PC-3 (cell line): ENCODE data around the gene FOXO1. TPM values are rescaled to one million over a fixed set of nuclear protein-coding genes. Genes with fewer than 3 reads are reported as not detected.

Experiments
- ATAC-seq: fragments of 200-7000 bp; cut with Tn5 transposase; 2 replicates; pipeline ENCODE4 v1.9.1; 2020; ENCODE audit warnings: mild to moderate bottlenecking, moderate library complexity
- BruUV-seq: library from RNA; stranded (reverse); fragments of 400-500 nt; replicated peaks from 2 replicates; lab custom pipeline; 2021; lab: Mats Ljungman, UMichigan
- CTCF ChIA-PET: fragments of 300-600 bp; sonication (Branson Sonifier 250); formaldehyde crosslinking; loops from one replicate; lab custom pipeline; 2022; ENCODE audit warnings: antibody characterized with exemption; lab: Charles Lee
- POLR2A ChIA-PET: fragments of 300-600 bp; sonication (Branson Sonifier 250); formaldehyde crosslinking; loops from one replicate; lab custom pipeline; 2022; ENCODE audit warnings: antibody characterized with exemption; ENCODE audit not compliant: unreplicated experiment; lab: Charles Lee
- DNase-seq: peaks from one replicate; pipeline ENCODE4 v3.0.0-alpha.2; 2015
- H2AFZ ChIP-seq: fragments of 300-600 bp; sonication (generic); 2 replicates; pipeline ENCODE4 v1.6.0; 2016; ENCODE audit warnings: antibody characterized with exemption, low read length
- H3F3A ChIP-seq: fragments of 300-600 bp; sonication (generic); one replicate; pipeline ENCODE4 v1.6.0; 2017; ENCODE audit warnings: antibody characterized with exemption, low read length, control low read depth, mild to moderate bottlenecking; ENCODE audit not compliant: unreplicated experiment
- H3K27ac ChIP-seq: fragments of 300-600 bp; sonication (generic); 2 replicates; pipeline ENCODE4 v1.5.1; 2016; ENCODE audit warnings: mild to moderate bottlenecking, low read length
- H3K27me3 ChIP-seq: fragments of 300-600 bp; sonication (generic); 2 replicates; pipeline ENCODE4 v1.6.1; 2016; ENCODE audit warnings: low read length, mixed read lengths
- H3K36me3 ChIP-seq: fragments of 300-600 bp; sonication (generic); 2 replicates; pipeline ENCODE4 v1.6.1; 2016; ENCODE audit warnings: low read depth, mixed run types, low read length, mixed read lengths
- H3K4me1 ChIP-seq: fragments of 300-600 bp; sonication (generic); 2 replicates; pipeline ENCODE4 v1.5.1; 2016; ENCODE audit warnings: low read length; ENCODE audit not compliant: insufficient read depth
- H3K4me2 ChIP-seq: fragments of 300-600 bp; sonication (generic); 2 replicates; pipeline ENCODE4 v1.6.0; 2016; ENCODE audit warnings: low read length
- H3K4me3 ChIP-seq: fragments of 300-600 bp; sonication (generic); 2 replicates; pipeline ENCODE4 v1.5.1; 2016; ENCODE audit warnings: mild to moderate bottlenecking, low read length, mixed read lengths
- H3K79me2 ChIP-seq: fragments of 300-600 bp; sonication (generic); 2 replicates; pipeline ENCODE4 v1.6.1; 2017; ENCODE audit warnings: low read length, mixed read lengths
- H3K9ac ChIP-seq: fragments of 300-600 bp; sonication (generic); 2 replicates; pipeline ENCODE4 v1.6.0; 2016; ENCODE audit warnings: mild to moderate bottlenecking, low read length
- H3K9me2 ChIP-seq: fragments of 300-600 bp; sonication (generic); replicated peaks from 2 replicates; pipeline ENCODE4 v1.6.1; 2016; ENCODE audit warnings: mixed run types, low read length, mixed read lengths
- H3K9me3 ChIP-seq: fragments of 300-600 bp; sonication (generic); 2 replicates; pipeline ENCODE4 v1.6.1; 2016; ENCODE audit warnings: low read length, mixed read lengths
- H4K20me1 ChIP-seq: fragments of 300-600 bp; sonication (generic); 2 replicates; pipeline ENCODE4 v1.6.1; 2016; ENCODE audit warnings: low read length, mixed read lengths
- CTCF ChIP-seq: fragments of 300-600 bp; sonication (generic); conservative IDR thresholded peaks from 2 replicates; pipeline ENCODE4 v1.5.1; 2017; ENCODE audit warnings: antibody characterized with exemption, low read depth, mild to moderate bottlenecking, low read length
- EZH2 ChIP-seq: fragments of 300-600 bp; sonication (generic); IDR thresholded peaks from one replicate; pipeline ENCODE4 v1.6.1; 2017; ENCODE audit warnings: antibody characterized with exemption, mild to moderate bottlenecking, low read length; ENCODE audit not compliant: unreplicated experiment
- EZH2phosphoT487 ChIP-seq: fragments of 300-600 bp; sonication (generic); IDR thresholded peaks from 2 replicates; pipeline ENCODE4 v1.6.1; 2018; ENCODE audit warnings: mild to moderate bottlenecking, antibody characterized with exemption, low read length, borderline replicate concordance
- intact Hi-C: fragments of 100-400 bp; cut with micrococcal nuclease; formaldehyde crosslinking; loops from 2 replicates; pipeline ENCODE4 v1.9.0; 2023
- total RNA-seq: library from RNA; depleted of rRNA; stranded (reverse); fragments of >200 nt; gene quantifications from 2 replicates; pipeline ENCODE4 v1.2.3, GENCODE V29; 2014

The FOXO1 gene
- total RNA-seq, 1 experiment from 2014 or later = 2.7 TPM

GRCh38 chr13:40558656-40559055, 107.8 kb downstream of the FOXO1 start:
- no peaks in the 10 kb centered on the region for H3K79me2 ChIP-seq
- POLR2A ChIA-PET = no interaction called here
- intact Hi-C loops = no loop called here

GRCh38 chr13:40556453-40556852, 110.0 kb downstream of the FOXO1 start:
- TF ChIP-seq EZH2phosphoT487 (no peak), EZH2 (no peak), CTCF (no peak)
- Histone ChIP-seq H3F3A (no peaks in the 10 kb centered on the region), H3K27me3 (no peaks in the 10 kb centered on the region), H4K20me1 (no peaks in the 10 kb centered on the region), H3K27ac (no peak overlapping the region), H3K9me2 (no peaks in the 10 kb centered on the region), H3K79me2 (no peaks in the 10 kb centered on the region), H2AFZ (no peak overlapping the region), H3K9me3 (no peaks in the 10 kb centered on the region), H3K9ac (no peak overlapping the region), H3K4me1 (no peaks in the 10 kb centered on the region), H3K4me3 (no peak overlapping the region), H3K36me3 (no peaks in the 10 kb centered on the region), H3K4me2 (no peak overlapping the region)
- ATAC-seq (no peak), DNase-seq (no peak)
- CTCF ChIA-PET = no interaction called here
- intact Hi-C loops = no loop called here
- POLR2A ChIA-PET = no interaction called here
- no TSS peak for BruUV-seq

More at GRCh38 chr13:40558656-40559055, 107.8 kb downstream of the FOXO1 start:
- Histone ChIP-seq H4K20me1 (no peaks in the 10 kb centered on the region), H3K9me3 (no peaks in the 10 kb centered on the region), H3K27ac (no peak overlapping the region), H3K9me2 (no peaks in the 10 kb centered on the region), H2AFZ (no peak overlapping the region), H3K27me3 (no peaks in the 10 kb centered on the region), H3K4me1 (no peaks in the 10 kb centered on the region), H3K4me2 (no peak overlapping the region), H3F3A (no peaks in the 10 kb centered on the region), H3K9ac (no peak overlapping the region), H3K36me3 (no peaks in the 10 kb centered on the region), H3K4me3 (no peak overlapping the region)
- no peak for DNase-seq
- ATAC-seq = no peak
- TF ChIP-seq CTCF (no peak), EZH2 (no peak), EZH2phosphoT487 (no peak)
- CTCF ChIA-PET = no interaction called here
- BruUV-seq = no TSS peak

GRCh38 chr13:40553356-40553755, 113.1 kb downstream of the FOXO1 start:
- Histone ChIP-seq H3K79me2 (no peaks in the 10 kb centered on the region), H3K9me2 (no peaks in the 10 kb centered on the region), H3K4me3 (no peak overlapping the region), H4K20me1 (no peaks in the 10 kb centered on the region), H2AFZ (no peak overlapping the region), H3K9ac (no peak overlapping the region), H3K36me3 (no peaks in the 10 kb centered on the region), H3K4me2 (no peak overlapping the region), H3K27me3 (no peaks in the 10 kb centered on the region), H3K4me1 (no peaks in the 10 kb centered on the region), H3K27ac (no peak overlapping the region), H3K9me3 (no peaks in the 10 kb centered on the region), H3F3A (no peaks in the 10 kb centered on the region)
- POLR2A ChIA-PET = no interaction called here
- DNase-seq = no peak
- intact Hi-C loops = no loop called here
- ATAC-seq = no peak
- CTCF ChIA-PET = no interaction called here
- no TSS peak for BruUV-seq
- TF ChIP-seq EZH2 (no peak), EZH2phosphoT487 (no peak), CTCF (no peak)
